Astrocyte of the cerebellum (primary cell): ENCODE measurements around the gene CALHM4.

Experiments used
- DNase-seq: peaks from one replicate; pipeline ENCODE4 v3.0.0-alpha.2; 2011; ENCODE audit warnings: low read depth
- H3K4me3 ChIP-seq: 2 replicates; pipeline ENCODE4 v1.5.1; 2011; ENCODE audit warnings: mild to moderate bottlenecking, low read depth, low read length, moderate library complexity
- CTCF ChIP-seq: IDR thresholded peaks from 2 replicates; pipeline ENCODE4 v1.5.1; 2012; ENCODE audit warnings: low read length, low read depth, moderate library complexity, mild to moderate bottlenecking; ENCODE audit errors: missing control alignments
- in situ Hi-C: cut with HindIII; loops from 2 replicates; pipeline ENCODE4 v1.10.0; 2017; ENCODE audit warnings: low sequenced_read_pairs

Gene CALHM4

GRCh38 chr6:116556065-116556464, 2.5 kb downstream of the CALHM4 start:
- no peak overlapping the region for H3K4me3 ChIP-seq
- TF ChIP-seq CTCF, result no peak
- DNase-seq, result no peak
- in situ Hi-C loops, result no loop called here

- no peak overlapping the region for H3K4me3 ChIP-seq
- in situ Hi-C loops, result no loop called here
- DNase-seq, result no peak
- TF ChIP-seq CTCF, result no peak
Measured at GRCh38 chr6:116556814-116557415, 3.4 kb downstream of the CALHM4 start.

- peak; percentile 91 for DNase-seq
- in situ Hi-C loops, result no loop called here
- TF ChIP-seq CTCF, result no peak
- H3K4me3 ChIP-seq, result no peak overlapping the region
Measured at GRCh38 chr6:116557893-116558292, 4.3 kb downstream of the CALHM4 start.

GRCh38 chr6:116560130-116560529, 6.6 kb downstream of the CALHM4 start:
- no peak for DNase-seq
- in situ Hi-C loops, result no loop called here
- H3K4me3 ChIP-seq, result no peak overlapping the region
- no peak for TF ChIP-seq CTCF

GRCh38 chr6:116561377-116562018, 7.9 kb downstream of the CALHM4 start:
- H3K4me3 ChIP-seq, result no peak overlapping the region
- peak; percentile 91 for TF ChIP-seq CTCF
- peak; percentile 55 for DNase-seq
- in situ Hi-C loops, result no loop called here

GRCh38 chr6:116562019-116562403, 8.5 kb downstream of the CALHM4 start:
- in situ Hi-C loops, result no loop called here
- H3K4me3 ChIP-seq, result no peak overlapping the region
- TF ChIP-seq CTCF, result no peak
- no peak for DNase-seq
